NCI-H1694 (cell line): ENCODE results near the gene ZNF423.
A peak's percentile ranks its signal among the peaks of the same experiment; 100 is the strongest.
"Not testable (repeated sequence)": the region's sequence is repeated elsewhere in the genome, so short reads cannot be mapped to it uniquely, and the experiment has no call there.

Experiments
- DNase-seq: peaks from one replicate; lab custom pipeline; 2025; lab: John Stamatoyannopoulos, UW

ZNF423 gene

DNA sequence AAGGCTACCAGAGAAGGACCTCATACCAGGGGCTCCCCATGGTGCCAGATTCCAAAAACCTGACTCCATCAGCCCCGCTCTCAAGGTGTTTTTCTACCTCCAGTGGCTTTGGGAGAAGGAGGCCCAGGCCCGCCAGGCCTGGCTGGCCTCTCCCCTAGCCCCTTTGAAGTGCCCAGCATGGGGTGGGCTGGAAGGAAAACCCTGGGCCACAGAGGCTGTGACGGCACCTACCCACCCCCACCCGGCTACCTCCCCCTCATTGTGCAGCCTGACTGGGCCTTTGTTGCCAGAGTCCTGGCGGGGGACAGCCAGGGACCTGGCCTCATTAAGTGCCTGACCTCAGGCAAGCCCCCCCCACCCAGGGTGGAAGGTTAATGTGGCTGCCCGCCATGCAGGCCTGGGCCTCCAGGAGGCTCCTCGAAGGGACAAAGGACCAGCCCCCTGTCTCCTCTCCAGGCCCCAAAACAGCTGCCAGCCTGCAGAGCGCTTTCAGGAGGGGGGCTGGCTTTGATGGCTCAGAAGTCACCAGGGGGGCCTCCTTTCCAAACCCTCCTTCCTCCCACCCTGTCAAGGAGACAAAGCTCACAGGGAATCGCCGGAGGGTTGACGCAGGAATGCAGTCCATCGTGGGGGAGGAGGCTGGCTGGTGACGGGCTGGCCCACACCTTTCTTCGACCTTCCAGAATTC lies 159.4 kb downstream of the ZNF423 start:
- DNase-seq: no peak

GRCh38 chr16:49695782-49696413 lies 160.0 kb downstream of the ZNF423 start:
- DNase-seq: no peak

DNA sequence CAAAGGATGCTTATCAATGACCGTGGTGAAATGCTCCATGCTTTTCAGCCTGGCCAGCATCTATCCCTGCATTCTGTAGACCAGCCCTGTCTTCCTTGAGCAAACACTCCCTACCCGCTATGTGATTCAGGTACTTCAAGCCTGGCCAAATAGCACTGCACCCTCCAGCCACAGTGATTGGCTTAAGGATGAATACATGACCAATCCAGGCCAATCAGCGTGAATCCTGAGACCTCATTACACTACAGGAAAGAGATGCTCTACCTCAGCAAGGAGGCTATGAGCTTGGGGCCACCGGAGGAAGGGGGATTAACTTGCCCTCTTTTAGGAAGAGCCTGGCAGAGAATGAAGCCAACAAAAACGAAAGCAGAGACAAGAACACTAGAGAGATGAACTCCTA lies 162.5 kb downstream of the ZNF423 start:
- DNase-seq: no peak

- no peak for DNase-seq
Measured at GRCh38 chr16:49690778-49691177, 165.1 kb downstream of the ZNF423 start.

DNA sequence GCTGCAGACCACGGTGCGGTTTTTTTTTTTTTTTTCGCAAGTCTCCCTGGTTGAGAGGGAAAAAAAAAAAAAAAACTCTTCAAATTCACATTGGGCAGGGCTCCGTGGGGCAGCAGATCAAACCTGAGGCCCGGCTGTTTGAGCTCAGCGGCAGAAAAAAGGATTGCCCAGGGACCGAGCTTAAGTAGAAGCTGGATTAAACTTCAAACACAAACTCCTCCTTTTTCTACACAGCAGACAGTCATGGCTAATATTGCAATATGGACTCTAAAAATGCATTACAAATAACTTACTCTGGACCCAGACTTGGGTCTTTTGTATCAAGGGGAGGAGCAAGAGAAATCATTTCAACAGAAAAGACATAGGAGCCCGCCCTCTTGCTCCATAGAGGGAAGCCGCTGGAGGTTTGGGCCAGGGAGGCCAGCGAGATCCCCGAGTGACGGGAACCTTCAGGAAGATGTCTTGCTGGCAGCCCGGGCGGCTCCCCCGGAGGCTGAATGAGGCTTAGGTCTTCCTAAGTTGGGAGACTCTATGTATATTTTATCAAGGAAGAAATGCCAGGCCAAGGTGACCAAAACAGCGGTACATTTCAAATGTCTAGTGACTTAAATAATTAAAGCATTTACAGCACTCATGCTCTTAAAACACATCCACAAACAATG lies 167.7 kb downstream of the ZNF423 start:
- no peak for DNase-seq

GRCh38 chr16:49687476-49688002 lies 168.4 kb downstream of the ZNF423 start:
- DNase-seq: no peak

- DNase-seq: no peak
Measured at GRCh38 chr16:49684696-49685095, 171.2 kb downstream of the ZNF423 start.

DNA sequence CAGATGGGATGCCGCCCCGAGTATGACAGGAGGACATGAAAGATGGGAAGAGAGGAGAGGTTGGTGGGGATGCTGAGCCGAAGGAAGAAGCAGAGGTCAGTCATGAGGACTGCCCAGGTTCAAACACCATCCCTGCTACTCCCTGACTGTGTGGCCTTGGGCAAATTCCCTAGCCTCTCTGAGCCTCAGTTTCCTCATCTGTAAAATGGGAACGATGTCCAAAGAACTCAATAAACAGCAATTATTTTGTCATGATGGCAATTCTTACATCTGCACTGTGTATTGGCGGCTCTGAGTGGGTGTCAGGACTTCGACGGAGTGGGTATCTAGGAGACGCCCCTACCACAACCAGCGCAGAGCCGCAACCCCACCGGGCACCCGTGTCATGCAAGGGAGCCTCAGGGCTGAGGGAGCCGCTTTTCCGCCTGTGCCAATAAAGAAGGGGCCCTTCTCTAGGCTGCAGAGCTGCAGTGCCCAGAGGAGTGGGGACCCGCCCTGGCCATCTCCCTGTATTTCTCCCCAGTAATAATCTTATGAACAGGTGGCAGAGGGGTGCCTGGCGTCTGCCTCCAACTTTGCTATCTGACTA lies 173.2 kb downstream of the ZNF423 start:
- DNase-seq: no peak

- DNase-seq: no peak
Measured at GRCh38 chr16:49681217-49681883, 174.6 kb downstream of the ZNF423 start.

DNA sequence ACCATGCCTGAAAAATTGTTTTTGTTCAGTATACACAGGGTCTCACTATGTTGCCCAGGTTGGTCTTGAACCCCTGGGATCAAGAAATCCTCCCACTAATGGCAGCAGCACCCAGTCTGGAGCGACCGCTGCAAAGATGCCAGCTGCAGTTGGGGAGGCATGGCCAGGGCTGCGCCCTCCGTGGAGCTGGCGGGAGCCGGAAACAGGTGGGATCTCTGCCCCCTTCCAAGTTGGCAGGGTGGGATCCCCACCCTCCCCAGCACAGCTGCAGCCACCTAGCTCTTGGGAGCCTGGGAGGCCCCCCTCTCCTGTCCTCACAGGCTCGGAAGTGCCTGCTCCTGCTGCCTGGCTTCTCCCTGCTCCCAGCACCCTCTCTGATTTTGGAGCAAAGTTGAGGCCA lies 176.8 kb downstream of the ZNF423 start:
- DNase-seq: no peak

DNA sequence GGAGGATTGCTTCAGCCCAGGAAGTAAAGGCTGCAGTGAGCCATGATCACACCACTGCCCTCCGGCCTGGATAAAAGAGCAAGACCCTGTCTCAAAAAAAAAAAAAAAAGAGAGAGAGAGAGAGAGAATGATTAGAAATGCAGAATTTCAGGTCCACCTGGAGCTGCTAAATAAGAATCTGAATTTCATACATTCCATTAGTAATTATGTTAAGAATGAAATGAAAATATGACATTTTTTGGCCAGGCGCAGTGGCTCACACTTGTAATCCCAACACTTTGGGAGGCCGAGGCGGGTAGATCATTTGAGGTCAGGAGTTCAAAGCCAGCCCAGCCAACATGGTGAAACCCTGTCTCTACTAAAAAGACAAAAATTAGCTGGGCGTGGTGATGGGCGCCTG lies 178.3 kb downstream of the ZNF423 start:
- DNase-seq: not testable (repeated sequence)

- DNase-seq: peak; percentile 37
Measured at GRCh38 chr16:49675413-49675812, 180.5 kb downstream of the ZNF423 start.

GRCh38 chr16:49674990-49675389 lies 180.9 kb downstream of the ZNF423 start:
- no peak for DNase-seq

- peak; percentile 21 for DNase-seq
Measured at GRCh38 chr16:49674351-49674851, 181.5 kb downstream of the ZNF423 start.

- no peak for DNase-seq
Measured at GRCh38 chr16:49673442-49673841, 182.5 kb downstream of the ZNF423 start.

GRCh38 chr16:49672753-49673152 lies 183.2 kb downstream of the ZNF423 start:
- DNase-seq: no peak

DNA sequence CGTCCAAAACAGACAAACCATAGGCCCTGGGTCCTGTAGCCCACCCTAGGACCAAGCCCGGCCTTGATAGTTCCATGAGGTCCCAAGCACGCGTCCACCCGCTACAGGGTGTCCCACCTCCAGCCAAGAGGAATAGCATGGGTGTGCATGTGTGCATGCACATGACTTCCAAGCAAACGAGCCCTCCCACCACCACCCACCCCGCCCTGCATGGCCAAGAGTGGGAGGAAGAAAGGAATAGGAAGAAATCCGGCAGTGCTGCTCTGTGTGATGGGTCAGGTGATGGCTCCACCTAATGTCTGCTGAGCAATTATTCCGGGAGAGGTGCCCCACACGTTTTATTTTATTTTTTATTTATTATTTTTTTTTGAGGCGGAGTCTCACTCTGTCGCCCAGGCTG lies 184.6 kb downstream of the ZNF423 start:
- no peak for DNase-seq

DNA sequence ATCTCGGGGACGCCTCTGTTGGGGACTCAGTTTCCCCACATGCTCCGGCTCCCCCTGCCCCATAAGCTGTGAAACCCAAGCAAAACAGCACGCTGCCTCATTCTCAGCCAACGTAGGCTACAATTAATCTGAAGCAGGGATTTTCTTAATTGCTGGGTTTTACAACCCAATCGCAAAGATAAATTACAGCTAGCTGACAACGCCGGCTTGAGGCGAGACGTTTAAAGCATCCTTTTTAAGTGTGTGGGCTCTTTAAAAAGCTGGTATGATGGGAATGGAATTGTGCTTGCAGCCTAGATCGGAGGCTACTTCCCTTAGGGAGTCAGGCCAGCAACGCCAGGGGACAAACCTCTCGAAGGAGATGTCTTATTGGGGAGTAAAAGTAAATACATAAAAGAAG lies 185.3 kb downstream of the ZNF423 start:
- no peak for DNase-seq

DNA sequence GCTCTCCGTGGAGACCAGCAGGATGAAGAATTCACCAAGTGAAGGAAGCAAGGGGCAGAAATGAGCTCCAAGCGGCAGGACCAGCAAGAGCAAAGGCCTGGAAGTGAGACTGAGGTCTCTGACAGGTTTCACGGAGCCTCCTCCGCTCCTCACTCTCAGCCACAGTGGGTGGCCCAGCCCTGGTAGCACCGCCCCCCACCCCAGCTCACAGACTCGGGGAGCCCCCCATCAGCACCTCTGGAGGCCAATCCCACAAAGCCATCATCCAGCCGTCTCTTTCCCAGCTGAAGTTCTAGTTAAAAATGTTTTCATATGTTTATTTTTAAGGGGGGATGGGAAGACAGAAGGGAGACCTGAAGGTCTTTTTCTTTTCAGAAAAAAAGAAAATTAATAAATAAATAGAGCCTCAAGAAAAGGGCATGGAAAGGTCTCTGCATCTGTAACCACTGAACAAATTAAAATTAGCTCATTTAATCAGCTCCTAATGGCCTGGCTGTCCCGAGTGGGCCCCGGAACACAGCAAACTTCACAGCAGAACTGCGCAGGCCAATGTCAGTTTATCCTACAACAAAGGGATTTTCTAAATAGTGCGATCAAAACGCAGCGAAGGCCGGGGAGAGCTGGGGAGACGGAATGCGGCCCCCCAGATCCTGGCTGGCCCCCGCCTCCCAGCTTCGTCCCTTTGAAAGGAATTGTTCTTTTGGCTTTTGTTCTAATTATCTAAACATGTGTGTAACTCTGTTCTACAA lies 190.3 kb downstream of the ZNF423 start:
- DNase-seq: no peak

DNA sequence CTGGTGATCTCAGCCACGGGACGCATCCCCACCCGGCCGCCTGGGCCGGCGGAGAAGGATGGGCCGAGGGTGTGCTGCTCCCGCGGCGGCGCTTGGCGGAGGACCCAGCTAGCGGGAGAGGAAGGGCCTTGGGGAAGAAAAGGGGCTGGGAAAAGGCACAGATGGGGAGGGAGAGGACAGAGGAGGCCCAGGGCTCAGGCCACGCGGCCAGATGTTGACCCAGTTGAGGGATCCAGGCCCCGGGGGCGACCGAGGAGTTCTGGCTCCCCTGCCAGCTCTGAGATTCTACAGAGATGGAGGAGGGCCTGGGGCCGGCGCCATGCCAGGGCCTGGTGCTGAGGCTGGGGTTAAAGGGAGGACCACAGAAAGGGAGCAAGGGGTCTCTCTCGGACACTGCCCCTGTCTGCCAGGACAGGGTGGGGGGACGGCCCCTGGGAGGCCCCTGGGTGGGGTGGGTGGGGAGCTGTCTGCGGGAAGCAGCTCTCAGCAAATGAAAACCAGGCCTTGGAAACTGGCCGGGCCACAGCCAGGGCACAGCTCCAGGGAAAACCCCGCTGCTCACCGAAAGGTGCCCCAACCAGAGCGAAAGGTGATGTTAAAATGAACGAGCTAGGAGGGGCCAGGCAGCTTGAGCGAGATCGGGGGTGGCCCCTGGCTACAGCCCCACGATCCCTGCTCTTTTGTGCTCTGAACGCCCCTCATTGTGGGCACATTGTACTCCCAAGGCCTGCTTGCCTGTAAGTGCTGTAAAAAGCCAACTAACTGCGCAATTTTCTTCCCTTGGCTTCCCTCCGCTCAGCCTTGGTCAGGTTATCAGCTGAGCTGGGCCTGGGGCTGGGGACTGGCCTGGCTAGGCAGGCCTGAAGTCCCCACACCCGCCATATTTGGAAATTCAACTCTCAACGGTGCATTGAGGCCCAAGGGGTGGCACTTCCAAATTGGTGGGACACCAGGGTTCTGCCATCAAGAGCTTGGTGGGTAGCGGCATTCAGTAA lies 191.4 kb downstream of the ZNF423 start:
- DNase-seq: no peak
